GM13976 (cell line): Measurements from ENCODE around the gene MAPT.
"Not testable (repeated sequence)": the region's sequence is repeated elsewhere in the genome, so short reads cannot be mapped to it uniquely, and the experiment has no call there.

ENCODE experiments used
- DNase-seq: peaks from one replicate; pipeline ENCODE4 v3.0.0; 2012; ENCODE audit warnings: low spot score
- in situ Hi-C: fragments of 300-500 bp; cut with MboI; formaldehyde crosslinking; loops from one replicate; pipeline ENCODE4 v1.12.0; 2022; ENCODE audit warnings: low sequenced_read_pairs, mixed read lengths, inconsistent platforms; ENCODE audit not compliant: unreplicated experiment
- TF ChIP-seq, protein P1 (sequence below): IDR thresholded peaks from 2 replicates; pipeline ENCODE4 v1.5.1; 2012; ENCODE audit warnings: borderline replicate concordance, mild to moderate bottlenecking; ENCODE audit not compliant: insufficient read depth; ENCODE audit errors: extremely low read depth, missing control alignments, control extremely low read depth

MAPT gene

DNA sequence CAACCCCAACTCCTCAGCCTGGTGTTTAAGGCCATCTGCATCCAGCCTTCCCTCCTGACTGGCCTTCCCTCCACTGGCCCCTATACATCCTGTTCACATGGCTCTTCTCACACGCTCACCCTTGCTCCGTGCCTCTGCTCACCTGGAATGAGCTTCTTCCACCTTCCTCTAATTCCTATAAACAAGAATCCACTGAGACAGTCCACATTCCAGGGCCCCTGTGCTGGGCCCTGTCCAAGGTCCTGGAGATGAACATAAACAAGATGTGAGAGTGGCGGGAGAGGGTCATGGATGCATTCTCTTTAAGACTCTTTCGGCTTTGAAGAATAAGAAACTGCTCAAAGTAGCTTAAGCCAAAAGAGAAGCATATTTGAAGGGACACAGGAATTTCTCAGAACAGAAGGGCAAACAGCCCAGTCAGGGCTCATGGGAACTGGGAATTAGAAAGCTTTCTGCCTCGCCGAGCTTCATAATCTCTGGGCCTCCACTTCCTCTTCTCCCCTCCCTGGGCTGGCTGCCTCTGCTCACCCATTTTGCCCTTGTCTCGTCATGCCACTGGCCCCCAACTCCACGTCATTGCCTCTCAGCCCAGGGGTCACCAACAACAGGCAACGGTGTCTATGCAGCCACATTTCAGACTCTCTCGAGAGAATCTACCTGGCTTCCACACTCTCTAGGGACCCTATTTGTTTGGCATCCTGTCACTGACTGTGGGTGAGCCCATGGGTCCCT, 36.2 kb upstream of the MAPT start:
- no peak for DNase-seq
- TF ChIP-seq, protein P1, sequence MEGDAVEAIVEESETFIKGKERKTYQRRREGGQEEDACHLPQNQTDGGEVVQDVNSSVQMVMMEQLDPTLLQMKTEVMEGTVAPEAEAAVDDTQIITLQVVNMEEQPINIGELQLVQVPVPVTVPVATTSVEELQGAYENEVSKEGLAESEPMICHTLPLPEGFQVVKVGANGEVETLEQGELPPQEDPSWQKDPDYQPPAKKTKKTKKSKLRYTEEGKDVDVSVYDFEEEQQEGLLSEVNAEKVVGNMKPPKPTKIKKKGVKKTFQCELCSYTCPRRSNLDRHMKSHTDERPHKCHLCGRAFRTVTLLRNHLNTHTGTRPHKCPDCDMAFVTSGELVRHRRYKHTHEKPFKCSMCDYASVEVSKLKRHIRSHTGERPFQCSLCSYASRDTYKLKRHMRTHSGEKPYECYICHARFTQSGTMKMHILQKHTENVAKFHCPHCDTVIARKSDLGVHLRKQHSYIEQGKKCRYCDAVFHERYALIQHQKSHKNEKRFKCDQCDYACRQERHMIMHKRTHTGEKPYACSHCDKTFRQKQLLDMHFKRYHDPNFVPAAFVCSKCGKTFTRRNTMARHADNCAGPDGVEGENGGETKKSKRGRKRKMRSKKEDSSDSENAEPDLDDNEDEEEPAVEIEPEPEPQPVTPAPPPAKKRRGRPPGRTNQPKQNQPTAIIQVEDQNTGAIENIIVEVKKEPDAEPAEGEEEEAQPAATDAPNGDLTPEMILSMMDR = no peak
- in situ Hi-C loops = no loop called here

DNA sequence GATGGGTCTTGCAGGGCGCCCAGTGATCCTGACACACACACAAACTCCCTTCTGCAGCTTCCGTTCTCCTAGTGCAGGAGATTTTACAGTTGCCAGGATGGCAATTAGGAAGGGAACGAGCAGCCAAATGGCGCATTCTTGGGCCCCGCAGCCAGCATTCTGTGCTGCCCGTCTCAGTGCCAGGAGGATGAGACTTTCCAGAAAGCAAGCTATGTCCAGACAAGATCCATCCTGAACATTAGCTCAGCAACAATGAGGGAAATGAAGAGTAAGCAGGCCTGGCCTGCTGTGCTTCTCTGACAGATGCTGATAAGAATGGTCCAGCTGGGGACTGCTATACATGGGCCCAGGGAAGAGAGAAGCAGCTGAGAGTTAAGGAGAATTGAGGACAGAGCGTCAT, 33.2 kb upstream of the MAPT start:
- in situ Hi-C loops = no loop called here
- no peak for DNase-seq
- TF ChIP-seq, protein P1 = no peak

DNA sequence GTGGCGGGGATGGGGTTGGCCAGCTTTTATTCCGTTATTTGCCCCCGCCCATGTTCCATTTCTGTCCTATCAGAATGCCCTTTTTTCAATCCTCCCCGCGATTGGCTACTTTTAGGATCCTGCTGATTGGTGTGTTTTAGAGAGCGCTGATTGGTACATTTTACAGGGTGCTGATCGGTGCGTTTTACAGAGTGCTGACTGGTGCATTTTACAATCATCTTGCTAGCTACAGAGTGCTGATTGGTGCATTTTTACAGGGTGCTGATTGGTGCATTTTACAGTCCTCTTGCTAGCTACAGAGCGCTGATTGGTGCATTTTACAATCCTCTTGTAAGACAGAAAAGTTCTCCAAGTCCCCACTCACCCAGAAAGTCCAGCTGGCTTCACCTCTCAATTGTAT, 32.2 kb upstream of the MAPT start:
- in situ Hi-C loops, DNase-seq: not testable (repeated sequence)

DNA sequence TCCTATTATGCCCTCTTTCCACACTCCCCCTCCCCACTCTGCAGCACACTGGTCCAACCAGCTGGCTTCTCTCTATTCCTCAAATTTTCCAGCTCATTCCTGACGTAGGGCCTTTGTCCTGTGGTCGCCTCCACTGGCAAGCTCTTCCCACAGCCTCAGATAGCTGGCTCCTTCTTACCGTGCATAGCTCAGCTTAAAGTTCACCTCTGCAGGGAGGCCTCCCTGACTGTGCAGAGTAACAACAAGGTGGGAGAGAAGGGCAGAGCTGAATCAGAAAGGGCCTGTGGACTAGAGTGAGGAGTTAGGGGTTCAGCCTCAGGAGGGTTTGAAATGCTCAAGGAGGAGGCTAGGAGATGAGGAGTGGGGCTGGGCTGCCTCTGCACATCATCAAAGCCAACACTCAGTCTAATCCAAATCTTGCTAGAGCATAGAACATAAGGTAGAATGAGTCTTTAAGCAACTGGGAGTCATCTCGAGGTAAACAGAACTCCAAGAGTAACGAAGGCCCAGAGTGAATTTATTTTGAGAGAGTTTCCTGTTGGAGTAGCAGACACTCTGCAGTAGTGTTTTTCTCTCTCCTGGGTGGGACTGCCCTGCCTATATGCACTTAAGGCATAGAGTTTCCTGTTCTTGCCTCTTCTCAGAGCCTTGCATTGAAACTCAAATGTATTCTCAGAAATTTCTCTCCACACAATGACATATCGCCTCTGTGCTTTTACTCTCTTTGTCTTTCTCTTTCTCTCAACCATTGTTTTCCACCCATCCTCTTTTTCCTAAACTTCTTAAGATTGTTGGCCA, 30.3 kb upstream of the MAPT start:
- in situ Hi-C loops = no loop called here
- no peak for DNase-seq
- TF ChIP-seq, protein P1 = no peak

DNA sequence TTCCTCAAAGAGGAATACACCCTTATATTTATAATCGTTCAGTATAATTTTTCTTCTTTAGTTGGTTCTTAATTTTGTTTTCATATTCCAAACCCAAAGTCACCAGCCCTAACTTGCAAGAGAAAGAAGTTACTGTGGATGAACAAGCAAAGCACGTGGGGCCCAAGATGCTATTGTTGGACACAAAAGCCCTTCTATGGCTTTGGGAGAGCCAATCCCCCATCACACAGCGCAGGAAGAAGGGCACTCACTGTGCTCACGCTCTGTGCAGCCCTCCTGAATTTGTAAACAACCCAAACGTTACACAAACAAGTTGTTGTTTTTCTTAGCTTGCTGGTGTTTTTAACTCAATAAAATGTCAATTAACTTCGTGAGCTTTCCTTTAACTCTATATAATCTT, 27.2 kb upstream of the MAPT start:
- TF ChIP-seq, protein P1 = no peak
- in situ Hi-C loops = no loop called here
- DNase-seq = no peak

DNA sequence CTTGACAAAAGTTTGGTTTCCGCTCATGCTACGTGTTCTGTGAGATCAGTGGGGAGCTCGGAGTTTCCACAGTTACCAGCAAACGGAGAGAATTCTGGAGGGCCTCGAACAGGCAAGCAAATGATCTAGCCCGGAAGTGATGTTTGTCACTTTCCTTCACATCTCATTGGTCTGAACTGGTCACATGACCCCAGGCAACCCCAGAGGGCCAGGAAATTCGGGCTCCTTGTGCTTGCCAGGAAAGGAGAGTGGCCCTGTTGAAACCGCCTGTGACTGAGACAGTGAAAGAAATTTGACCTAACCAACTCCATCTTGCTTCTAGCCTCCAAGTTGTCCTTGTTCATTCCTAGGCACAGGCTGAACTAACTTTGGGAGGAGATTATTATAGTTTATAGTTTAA, 26.7 kb upstream of the MAPT start:
- TF ChIP-seq, protein P1 = no peak
- in situ Hi-C loops = no loop called here
- DNase-seq = no peak

DNA sequence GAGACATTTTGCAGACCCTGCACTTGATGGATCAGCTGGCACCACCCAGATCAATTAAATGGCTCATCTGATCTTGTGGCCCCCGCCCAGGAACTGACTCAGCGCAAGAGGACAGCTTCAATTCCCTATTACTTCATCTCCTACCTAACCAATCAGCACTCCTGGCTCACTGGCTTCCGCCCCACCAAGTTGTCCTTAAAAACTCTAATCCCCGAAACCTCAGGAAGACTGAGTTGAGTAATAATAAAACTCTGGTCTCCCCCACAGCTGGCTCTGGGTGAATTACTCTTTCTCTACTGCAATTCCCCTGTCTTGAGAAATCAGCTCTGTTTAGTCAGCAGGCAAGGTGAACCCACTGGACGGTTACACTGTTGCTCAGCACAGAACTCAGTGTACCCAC, 26.1 kb upstream of the MAPT start:
- in situ Hi-C loops = no loop called here
- no peak for DNase-seq
- TF ChIP-seq, protein P1 = no peak
